Panc1 (cell line): ENCODE measurements around the gene GJA3. TPM values are rescaled to one million over a fixed set of nuclear protein-coding genes. Genes with fewer than 3 reads are reported as not detected.

Experiments used
- ATAC-seq: fragments of 200-7000 bp; cut with Tn5 transposase; 2 replicates; pipeline ENCODE4 v1.9.1; 2020; ENCODE audit warnings: mild to moderate bottlenecking, moderate library complexity
- BruUV-seq: library from RNA; stranded (reverse); fragments of 400-500 nt; replicated peaks from 2 replicates; lab custom pipeline; 2021; lab: Mats Ljungman, UMichigan
- CTCF ChIA-PET: fragments of 300-600 bp; sonication (Branson Sonifier 250); formaldehyde crosslinking; loops from one replicate; lab custom pipeline; 2022; ENCODE audit warnings: antibody characterized with exemption; lab: Charles Lee
- POLR2A ChIA-PET: fragments of 300-600 bp; sonication (Branson Sonifier 250); formaldehyde crosslinking; loops from one replicate; lab custom pipeline; 2022; ENCODE audit warnings: antibody characterized with exemption; lab: Charles Lee
- DNase-seq: peaks from one replicate; pipeline ENCODE4 v3.0.0-alpha.2; 2010; ENCODE audit warnings: low read depth, low spot score
- H3K27ac ChIP-seq: 2 replicates; pipeline ENCODE4 v1.5.1; 2011; ENCODE audit warnings: mild to moderate bottlenecking, low read length, inconsistent platforms
- H3K27me3 ChIP-seq: fragments of 200-500 bp; sonication (Bioruptor generic); 2 replicates; pipeline ENCODE4 v1.6.0; 2014; ENCODE audit warnings: low read length, inconsistent platforms; ENCODE audit not compliant: control insufficient read depth, insufficient read depth
- H3K36me3 ChIP-seq: fragments of 200-500 bp; sonication (Bioruptor generic); 2 replicates; pipeline ENCODE4 v1.5.1; 2014; ENCODE audit warnings: inconsistent platforms, mild to moderate bottlenecking, low read length, moderate library complexity; ENCODE audit not compliant: control insufficient read depth, insufficient read depth
- H3K4me1 ChIP-seq: 2 replicates; pipeline ENCODE4 v1.5.1; 2011; ENCODE audit warnings: inconsistent platforms, mild to moderate bottlenecking, low read length, moderate library complexity; ENCODE audit not compliant: control insufficient read depth, insufficient read depth
- H3K4me3 ChIP-seq, 2 experiments: 2 replicates each; pipeline ENCODE4 v1.5.1; 2011 to 2012; ENCODE audit warnings: low read depth in 2 of 2, low read length in 2 of 2, mild to moderate bottlenecking in 2 of 2, inconsistent platforms in 1 of 2, moderate library complexity in 1 of 2
- H3K9me3 ChIP-seq: fragments of 200-500 bp; sonication (Bioruptor generic); 2 replicates; pipeline ENCODE4 v1.5.1; 2014; ENCODE audit warnings: low read depth, mild to moderate bottlenecking, inconsistent platforms, low read length, moderate library complexity; ENCODE audit not compliant: control insufficient read depth, insufficient read depth
- POLR2AphosphoS5 ChIP-seq: IDR thresholded peaks from 2 replicates; pipeline ENCODE4 v1.6.1; 2012; ENCODE audit warnings: mild to moderate bottlenecking, low read depth, low read length, moderate library complexity
- SIN3A ChIP-seq: IDR thresholded peaks from 2 replicates; pipeline ENCODE4 v1.6.1; 2012; ENCODE audit warnings: low read depth, mild to moderate bottlenecking, low read length, moderate library complexity, borderline replicate concordance; ENCODE audit not compliant: insufficient read depth
- TCF7L2 ChIP-seq: IDR thresholded peaks from 2 replicates; pipeline ENCODE4 v1.6.1; 2011; ENCODE audit warnings: mild to moderate bottlenecking, low read depth, low read length, inconsistent platforms
- in situ Hi-C: cut with HindIII; loops from 2 replicates; pipeline ENCODE4 v1.10.0; 2016; ENCODE audit warnings: low sequenced_read_pairs, low pct_unique_long_range_greater_than_20kb
- intact Hi-C: fragments of 100-400 bp; cut with micrococcal nuclease; formaldehyde crosslinking; loops from one replicate; pipeline ENCODE4 v1.10.0; 2022; ENCODE audit not compliant: unreplicated experiment
- total RNA-seq: library from RNA; stranded (reverse); gene quantifications from one replicate; pipeline ENCODE4 v1.2.1, GENCODE V29; 2021; ENCODE audit not compliant: unreplicated experiment
- TF ChIP-seq, protein P1 (sequence below), 2 experiments: IDR thresholded peaks; 2 replicates each; pipeline ENCODE4 v1.6.1; 2011 to 2012; ENCODE audit warnings: low read depth in 2 of 2, control low read depth in 1 of 2, low read length in 1 of 2, mild to moderate bottlenecking in 1 of 2, moderate library complexity in 1 of 2; ENCODE audit not compliant: insufficient read depth in 1 of 2
- TF ChIP-seq, protein P2 (sequence below): fragments of 450-650 bp; IDR thresholded peaks from 2 replicates; pipeline ENCODE4 v1.5.1; 2017; ENCODE audit warnings: mild to moderate bottlenecking

Gene GJA3
- total RNA-seq, 1 experiment from 2014 or later, result 11.6 TPM

GRCh38 chr13:20142023-20142926 lies 18.6 kb downstream of the GJA3 start:
- no peak for DNase-seq
- no TSS peak for BruUV-seq
- intact Hi-C loops, result no loop called here
- CTCF ChIA-PET, result no interaction called here
- TF ChIP-seq, protein P1, sequence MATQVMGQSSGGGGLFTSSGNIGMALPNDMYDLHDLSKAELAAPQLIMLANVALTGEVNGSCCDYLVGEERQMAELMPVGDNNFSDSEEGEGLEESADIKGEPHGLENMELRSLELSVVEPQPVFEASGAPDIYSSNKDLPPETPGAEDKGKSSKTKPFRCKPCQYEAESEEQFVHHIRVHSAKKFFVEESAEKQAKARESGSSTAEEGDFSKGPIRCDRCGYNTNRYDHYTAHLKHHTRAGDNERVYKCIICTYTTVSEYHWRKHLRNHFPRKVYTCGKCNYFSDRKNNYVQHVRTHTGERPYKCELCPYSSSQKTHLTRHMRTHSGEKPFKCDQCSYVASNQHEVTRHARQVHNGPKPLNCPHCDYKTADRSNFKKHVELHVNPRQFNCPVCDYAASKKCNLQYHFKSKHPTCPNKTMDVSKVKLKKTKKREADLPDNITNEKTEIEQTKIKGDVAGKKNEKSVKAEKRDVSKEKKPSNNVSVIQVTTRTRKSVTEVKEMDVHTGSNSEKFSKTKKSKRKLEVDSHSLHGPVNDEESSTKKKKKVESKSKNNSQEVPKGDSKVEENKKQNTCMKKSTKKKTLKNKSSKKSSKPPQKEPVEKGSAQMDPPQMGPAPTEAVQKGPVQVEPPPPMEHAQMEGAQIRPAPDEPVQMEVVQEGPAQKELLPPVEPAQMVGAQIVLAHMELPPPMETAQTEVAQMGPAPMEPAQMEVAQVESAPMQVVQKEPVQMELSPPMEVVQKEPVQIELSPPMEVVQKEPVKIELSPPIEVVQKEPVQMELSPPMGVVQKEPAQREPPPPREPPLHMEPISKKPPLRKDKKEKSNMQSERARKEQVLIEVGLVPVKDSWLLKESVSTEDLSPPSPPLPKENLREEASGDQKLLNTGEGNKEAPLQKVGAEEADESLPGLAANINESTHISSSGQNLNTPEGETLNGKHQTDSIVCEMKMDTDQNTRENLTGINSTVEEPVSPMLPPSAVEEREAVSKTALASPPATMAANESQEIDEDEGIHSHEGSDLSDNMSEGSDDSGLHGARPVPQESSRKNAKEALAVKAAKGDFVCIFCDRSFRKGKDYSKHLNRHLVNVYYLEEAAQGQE (IDR thresholded peaks at IDR 0.05; ENCODE audit: insufficient read depth in 1 of 2, low read depth in 2 of 2, low read length in 1 of 2), result no peak
- H3K4me1 ChIP-seq, result no peaks in the 10 kb centered on the region; the same call in 1 of the 2 replicates
- no peaks in the 10 kb centered on the region for H3K27me3 ChIP-seq
- in situ Hi-C loops, result no loop called here
- H3K9me3 ChIP-seq, result no peaks in the 10 kb centered on the region
- POLR2A ChIA-PET, result no interaction called here
- H3K27ac ChIP-seq, result no peak overlapping the region
- no peaks in the 10 kb centered on the region for H3K36me3 ChIP-seq
- no peak for ATAC-seq
- no peak overlapping the region for H3K4me3 ChIP-seq

DNA sequence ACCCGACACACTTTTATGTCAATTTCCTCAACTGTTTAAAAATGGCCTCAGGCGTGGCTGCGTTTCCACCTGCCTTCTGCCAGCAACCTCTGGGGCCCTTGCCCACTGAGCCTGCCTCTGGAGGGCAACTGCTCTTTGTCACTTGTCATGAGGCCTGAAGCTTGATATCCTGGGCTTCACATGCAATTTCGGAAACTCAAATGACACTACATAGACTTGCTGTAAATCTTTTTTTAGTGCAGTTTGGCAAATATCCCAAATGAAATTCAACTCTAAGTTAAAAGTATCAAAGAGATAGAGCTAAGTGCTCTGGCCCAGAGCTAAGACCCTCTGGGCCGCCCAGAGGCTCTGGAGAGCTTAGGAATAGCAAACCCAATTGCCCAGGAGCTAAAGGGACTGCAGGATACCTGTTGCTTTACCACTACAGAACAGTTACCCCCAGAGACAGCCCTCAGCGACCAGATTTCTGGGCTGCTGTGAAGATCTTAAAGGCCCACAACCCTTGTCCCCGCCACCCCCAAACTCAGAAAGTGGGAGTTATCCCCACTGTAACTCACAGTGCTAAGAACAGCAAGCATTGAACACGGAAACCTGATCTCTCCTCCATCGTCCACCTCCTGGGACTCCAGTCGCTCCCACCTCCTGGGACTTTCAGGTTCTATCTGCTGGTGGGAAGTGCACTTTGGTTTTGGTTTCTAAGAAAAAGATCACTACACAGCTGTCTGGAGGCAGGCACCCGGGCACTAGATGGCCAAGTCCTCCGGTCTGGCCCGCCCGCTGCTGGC lies 19.4 kb downstream of the GJA3 start:
- CTCF ChIA-PET, result interaction anchor here (0.6 kb wide), 1 partner anchor 15 kb away, joined by 3 read pairs; no protein-coding TSS in a partner anchor
- BruUV-seq, result no TSS peak
- intact Hi-C loops (no loop called here), in situ Hi-C loops (no loop called here)
- TF ChIP-seq SIN3A, result no peak
- ATAC-seq (no peak), DNase-seq (no peak)
- POLR2A ChIA-PET, result no interaction called here
- Histone ChIP-seq H3K27me3 (no peaks in the 10 kb centered on the region), H3K36me3 (no peaks in the 10 kb centered on the region), H3K4me3 (no peak overlapping the region), H3K9me3 (no peaks in the 10 kb centered on the region), H3K4me1 (no peaks in the 10 kb centered on the region; the same call in none of the 2 replicates), H3K27ac (no peak overlapping the region)

DNA sequence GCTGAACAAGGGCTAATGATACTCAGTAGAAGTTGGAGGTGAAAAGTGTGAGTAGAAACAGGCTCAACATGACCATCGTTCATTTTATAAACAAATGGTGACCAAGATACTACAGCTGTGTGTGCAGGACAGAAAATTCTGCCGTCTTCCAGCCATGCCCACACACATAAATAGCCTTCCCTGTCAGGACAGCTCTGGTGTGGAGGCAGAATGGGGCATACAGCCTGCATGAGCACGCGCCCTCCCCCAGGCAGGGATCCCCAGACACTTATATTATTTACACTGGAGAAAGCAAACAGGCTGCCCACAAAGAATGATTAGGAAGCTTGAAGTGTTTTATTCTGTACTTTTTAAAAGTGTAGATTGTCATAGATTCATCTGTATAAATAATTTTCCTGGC lies 20.4 kb downstream of the GJA3 start:
- ChIA-PET CTCF (interaction anchor here (0.6 kb wide), 1 partner anchor 14 kb away, joined by 3 read pairs; no protein-coding TSS in a partner anchor), POLR2A (no interaction called here)
- Histone ChIP-seq H3K9me3 (no peaks in the 10 kb centered on the region), H3K36me3 (no peaks in the 10 kb centered on the region), H3K4me3 (no peak overlapping the region), H3K27ac (no peak overlapping the region), H3K27me3 (no peaks in the 10 kb centered on the region), H3K4me1 (no peaks in the 10 kb centered on the region; the same call in none of the 2 replicates)
- in situ Hi-C loops, result no loop called here
- TF ChIP-seq, protein P1 (IDR thresholded peaks at IDR 0.05; ENCODE audit: insufficient read depth in 1 of 2, low read depth in 2 of 2, low read length in 1 of 2), result no peak
- TF ChIP-seq SIN3A, result no peak
- TF ChIP-seq POLR2AphosphoS5, result no peak
- TF ChIP-seq, protein P2, sequence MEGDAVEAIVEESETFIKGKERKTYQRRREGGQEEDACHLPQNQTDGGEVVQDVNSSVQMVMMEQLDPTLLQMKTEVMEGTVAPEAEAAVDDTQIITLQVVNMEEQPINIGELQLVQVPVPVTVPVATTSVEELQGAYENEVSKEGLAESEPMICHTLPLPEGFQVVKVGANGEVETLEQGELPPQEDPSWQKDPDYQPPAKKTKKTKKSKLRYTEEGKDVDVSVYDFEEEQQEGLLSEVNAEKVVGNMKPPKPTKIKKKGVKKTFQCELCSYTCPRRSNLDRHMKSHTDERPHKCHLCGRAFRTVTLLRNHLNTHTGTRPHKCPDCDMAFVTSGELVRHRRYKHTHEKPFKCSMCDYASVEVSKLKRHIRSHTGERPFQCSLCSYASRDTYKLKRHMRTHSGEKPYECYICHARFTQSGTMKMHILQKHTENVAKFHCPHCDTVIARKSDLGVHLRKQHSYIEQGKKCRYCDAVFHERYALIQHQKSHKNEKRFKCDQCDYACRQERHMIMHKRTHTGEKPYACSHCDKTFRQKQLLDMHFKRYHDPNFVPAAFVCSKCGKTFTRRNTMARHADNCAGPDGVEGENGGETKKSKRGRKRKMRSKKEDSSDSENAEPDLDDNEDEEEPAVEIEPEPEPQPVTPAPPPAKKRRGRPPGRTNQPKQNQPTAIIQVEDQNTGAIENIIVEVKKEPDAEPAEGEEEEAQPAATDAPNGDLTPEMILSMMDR, result no peak
- TF ChIP-seq TCF7L2, result no peak
- DNase-seq (no peak), ATAC-seq (no peak)
- intact Hi-C loops, result no loop called here
- BruUV-seq, result no TSS peak
